Muscle layer of duodenum (tissue), 2 donors: Measurements from ENCODE around the gene TAF15.

Source experiments
- H3K27ac ChIP-seq: one replicate; pipeline ENCODE4 v1.7.0; 2013; ENCODE audit warnings: mild to moderate bottlenecking, low read length
- H3K27me3 ChIP-seq: one replicate; pipeline ENCODE4 v1.7.0; 2013; ENCODE audit warnings: low read depth, mild to moderate bottlenecking, control low read depth, low read length
- H3K36me3 ChIP-seq, 2 donors: one replicate each; pipeline ENCODE4 v1.7.0; 2013; ENCODE audit warnings: low read length in 2 of 2, control low read depth in 1 of 2, mild to moderate bottlenecking in 1 of 2; ENCODE audit not compliant: insufficient read depth in 2 of 2, control insufficient read depth in 1 of 2
- H3K4me1 ChIP-seq, 2 donors: one replicate each; pipeline ENCODE4 v1.7.0; 2013; ENCODE audit warnings: low read length in 2 of 2, mild to moderate bottlenecking in 2 of 2, control low read depth in 1 of 2, moderate library complexity in 1 of 2; ENCODE audit not compliant: insufficient read depth in 2 of 2, control insufficient read depth in 1 of 2
- H3K4me3 ChIP-seq, 2 donors: one replicate each; pipeline ENCODE4 v1.7.0; 2013; ENCODE audit warnings: low read length in 2 of 2, low read depth in 1 of 2, mild to moderate bottlenecking in 1 of 2
- H3K9me3 ChIP-seq, 2 donors: one replicate each; pipeline ENCODE4 v1.7.0; 2013; ENCODE audit warnings: low read length in 2 of 2, control low read depth in 1 of 2, mild to moderate bottlenecking in 1 of 2; ENCODE audit not compliant: control insufficient read depth in 1 of 2
- donor health status: healthy.

Gene TAF15

DNA sequence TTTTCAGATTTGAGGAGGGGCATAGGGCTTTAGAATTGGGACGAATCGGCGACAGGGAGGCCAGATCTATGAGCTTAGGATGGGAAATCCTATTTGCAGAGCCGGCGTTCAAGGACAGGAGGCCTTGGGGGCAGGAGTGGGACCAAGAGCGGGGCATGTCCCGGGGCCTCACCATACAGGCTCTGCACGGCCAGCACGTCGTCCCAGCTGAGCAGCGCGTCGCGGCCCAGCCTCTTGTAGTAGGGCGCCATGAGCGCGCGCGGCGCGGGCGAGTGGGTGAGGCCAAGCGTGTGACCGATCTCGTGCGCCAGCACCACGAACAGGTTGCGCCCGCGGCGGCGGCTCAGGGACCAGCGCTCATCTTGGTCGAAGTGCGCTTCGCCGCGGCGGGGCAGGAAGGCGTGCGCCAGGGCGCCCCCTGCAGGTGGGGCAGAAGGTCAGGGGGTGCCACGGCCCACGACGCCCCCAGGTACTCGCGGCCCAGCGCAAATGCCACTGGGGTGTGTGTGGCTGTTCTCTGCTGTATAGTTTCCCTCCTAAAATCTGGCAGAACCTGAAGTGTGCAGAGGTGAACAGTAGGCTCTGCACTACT, 39.3 kb upstream of the TAF15 start:
- no peaks in the 10 kb centered on the region for H3K36me3 ChIP-seq
- peaks cover 0 to 27% of the 10 kb centered on the region in 2 donors for H3K4me1 ChIP-seq
- H3K9me3 ChIP-seq, result no peaks in the 10 kb centered on the region
- no peaks in the 10 kb centered on the region for H3K27me3 ChIP-seq
- no peak overlapping the region for H3K27ac ChIP-seq
- H3K4me3 ChIP-seq, result no peak overlapping the region

- Histone ChIP-seq H3K27ac (no peak overlapping the region), H3K4me1 (peaks cover 0 to 24% of the 10 kb centered on the region in 2 donors)
These were observed 36.2 kb upstream of the TAF15 start for GRCh38 chr17:35773129-35773528.

GRCh38 chr17:35773679-35774425, 35.4 kb upstream of the TAF15 start:
- Histone ChIP-seq H3K9me3 (no peaks in the 10 kb centered on the region), H3K27me3 (no peaks in the 10 kb centered on the region), H3K4me1 (peaks cover 0 to 24% of the 10 kb centered on the region in 2 donors), H3K27ac (peak overlapping the region; percentile 34), H3K4me3 (no peak overlapping the region), H3K36me3 (no peaks in the 10 kb centered on the region)

More at GRCh38 chr17:35773129-35773528, 36.2 kb upstream of the TAF15 start:
- no peak overlapping the region for H3K4me3 ChIP-seq
- H3K9me3 ChIP-seq, result no peaks in the 10 kb centered on the region
- no peaks in the 10 kb centered on the region for H3K36me3 ChIP-seq
- H3K27me3 ChIP-seq, result no peaks in the 10 kb centered on the region

GRCh38 chr17:35774499-35774898, 34.8 kb upstream of the TAF15 start:
- no peaks in the 10 kb centered on the region for H3K36me3 ChIP-seq
- peak overlapping the region in 1 of 2 donors; percentile 29 for H3K4me3 ChIP-seq
- H3K9me3 ChIP-seq, result no peaks in the 10 kb centered on the region
- peaks cover 0 to 24% of the 10 kb centered on the region in 2 donors for H3K4me1 ChIP-seq
- peak overlapping the region; percentile 82 for H3K27ac ChIP-seq
- H3K27me3 ChIP-seq, result no peaks in the 10 kb centered on the region

GRCh38 chr17:35775039-35775438, 34.2 kb upstream of the TAF15 start:
- Histone ChIP-seq H3K36me3 (no peaks in the 10 kb centered on the region), H3K4me3 (peak overlapping the region in 1 of 2 donors; percentile 29), H3K4me1 (peaks cover 0 to 24% of the 10 kb centered on the region in 2 donors), H3K27me3 (no peaks in the 10 kb centered on the region), H3K9me3 (no peaks in the 10 kb centered on the region), H3K27ac (peak overlapping the region; percentile 82)

- H3K4me3 ChIP-seq, result peak overlapping the region in 1 of 2 donors; percentile 29
- no peaks in the 10 kb centered on the region for H3K9me3 ChIP-seq
- H3K4me1 ChIP-seq, result peaks cover 0 to 24% of the 10 kb centered on the region in 2 donors
- no peak overlapping the region for H3K27ac ChIP-seq
- no peaks in the 10 kb centered on the region for H3K27me3 ChIP-seq
- H3K36me3 ChIP-seq, result no peaks in the 10 kb centered on the region
These were observed 33.7 kb upstream of the TAF15 start for GRCh38 chr17:35775583-35775982.

GRCh38 chr17:35778641-35779196, 30.6 kb upstream of the TAF15 start:
- Histone ChIP-seq H3K27me3 (no peaks in the 10 kb centered on the region), H3K27ac (no peak overlapping the region), H3K9me3 (no peaks in the 10 kb centered on the region), H3K4me3 (no peak overlapping the region), H3K4me1 (peaks cover 5 to 23% of the 10 kb centered on the region in 2 donors), H3K36me3 (no peaks in the 10 kb centered on the region)

DNA sequence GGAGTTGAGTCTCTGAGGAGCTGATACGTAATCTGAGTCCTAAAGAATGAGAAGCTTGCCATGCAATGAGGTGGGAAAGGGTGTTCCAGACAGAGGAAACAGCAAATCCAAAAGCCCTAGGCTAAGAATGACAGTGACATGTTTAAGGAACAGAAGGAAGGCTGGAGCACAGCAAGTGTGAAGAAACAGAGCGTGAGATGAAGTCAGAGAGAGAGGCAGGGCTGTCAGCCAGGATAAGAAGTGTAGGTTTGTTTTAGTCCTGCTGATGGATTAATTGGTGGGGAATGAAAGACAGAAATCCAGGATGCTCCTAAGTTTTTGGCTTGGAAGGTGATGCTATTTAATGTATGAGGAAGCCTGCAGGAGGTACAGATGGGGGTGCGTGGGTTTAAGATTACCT, 28.3 kb upstream of the TAF15 start:
- H3K27ac ChIP-seq, result no peak overlapping the region

DNA sequence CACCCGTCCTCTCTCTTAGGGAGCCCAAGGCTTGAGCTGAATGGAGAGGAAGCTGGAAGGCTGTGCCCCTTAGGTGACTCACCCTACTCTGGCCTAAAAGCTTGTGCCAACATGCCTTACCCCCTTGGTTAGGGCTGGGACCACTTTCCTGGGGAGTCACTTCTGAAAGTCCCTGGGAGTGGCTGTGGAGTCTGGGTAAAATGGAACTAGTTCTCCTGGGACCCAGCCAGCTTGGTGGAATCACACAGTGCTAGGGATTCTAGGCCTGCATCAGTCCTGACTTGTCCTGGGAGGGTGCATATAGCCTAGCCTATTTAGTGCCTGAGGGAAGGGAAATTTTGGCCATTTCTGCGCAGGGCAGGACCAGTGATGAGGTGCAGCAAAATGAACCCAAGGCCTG, 24.4 kb upstream of the TAF15 start:
- Histone ChIP-seq H3K27me3 (no peaks in the 10 kb centered on the region), H3K4me1 (peaks cover 18 to 51% of the 10 kb centered on the region in 2 donors), H3K4me3 (no peak overlapping the region), H3K36me3 (no peaks in the 10 kb centered on the region), H3K9me3 (no peaks in the 10 kb centered on the region), H3K27ac (no peak overlapping the region)

More for the DNA sequence above, 28.3 kb upstream of the TAF15 start:
- Histone ChIP-seq H3K4me3 (no peak overlapping the region), H3K36me3 (no peaks in the 10 kb centered on the region), H3K27me3 (no peaks in the 10 kb centered on the region), H3K4me1 (peaks cover 6 to 21% of the 10 kb centered on the region in 2 donors), H3K9me3 (no peaks in the 10 kb centered on the region)

- H3K27ac ChIP-seq, result peak overlapping the region; percentile 3
- H3K27me3 ChIP-seq, result no peaks in the 10 kb centered on the region
- H3K4me3 ChIP-seq, result no peak overlapping the region
- H3K4me1 ChIP-seq, result peaks cover 18 to 51% of the 10 kb centered on the region in 2 donors
- H3K36me3 ChIP-seq, result no peaks in the 10 kb centered on the region
- H3K9me3 ChIP-seq, result no peaks in the 10 kb centered on the region
These were observed 22.3 kb upstream of the TAF15 start for GRCh38 chr17:35786941-35787432.
